Lower lobe of right lung (tissue), 2 donors: ENCODE data around the gene SLC25A21. TPM values are rescaled to one million over a fixed set of nuclear protein-coding genes. Genes with fewer than 3 reads are reported as not detected.

ENCODE experiments used
- ATAC-seq, 2 donors: fragments of 200-7000 bp; cut with Tn5 transposase; one replicate each; pipeline ENCODE4 v1.9.1; 2020 to 2022; ENCODE audit warnings: mild to moderate bottlenecking in 2 of 2, moderate library complexity in 2 of 2
- DNase-seq: peaks from one replicate; pipeline ENCODE4 v3.0.0-alpha.2; 2020
- H3K27ac ChIP-seq: fragments of 200-600 bp; one replicate; pipeline ENCODE4 v1.8.0; 2022
- H3K27me3 ChIP-seq: fragments of 200-600 bp; one replicate; pipeline ENCODE4 v1.8.0; 2022; ENCODE audit warnings: low read depth
- H3K36me3 ChIP-seq: fragments of 200-600 bp; one replicate; pipeline ENCODE4 v1.8.0; 2022; ENCODE audit warnings: mild to moderate bottlenecking
- H3K4me1 ChIP-seq: fragments of 200-600 bp; one replicate; pipeline ENCODE4 v1.8.0; 2022
- H3K4me3 ChIP-seq: fragments of 200-600 bp; one replicate; pipeline ENCODE4 v1.8.0; 2022; ENCODE audit warnings: mild to moderate bottlenecking
- H3K9me3 ChIP-seq: fragments of 200-600 bp; one replicate; pipeline ENCODE4 v1.8.0; 2022
- CTCF ChIP-seq: fragments of 200-600 bp; IDR thresholded peaks from one replicate; pipeline ENCODE4 v1.8.0; 2022; ENCODE audit warnings: antibody characterized with exemption, mild to moderate bottlenecking
- intact Hi-C: fragments of 100-400 bp; cut with DNase I; formaldehyde crosslinking; loops from one replicate; pipeline ENCODE4 v1.11.0; 2022
- total RNA-seq: library from RNA; stranded (reverse); fragmentation: NEBNext Ultra II Directional; extraction: Animal tissue kit (Norgen Biotek cat#: 25700); gene quantifications from one replicate; pipeline ENCODE4 v1.2.1, GENCODE V29; 2021
- donor health status: DM: no; HTN: yes; CAD: no; lungs with severe emphysema.

The SLC25A21 gene
- total RNA-seq, 1 donor from 2014 or later, result 0.38 TPM

GRCh38 chr14:37098132-37098531 lies 74.3 kb downstream of the SLC25A21 start:
- no peaks in the 10 kb centered on the region for H3K27me3 ChIP-seq
- no peak overlapping the region for H3K4me3 ChIP-seq
- H3K36me3 ChIP-seq, result no peaks in the 10 kb centered on the region
- intact Hi-C loops, result no loop called here
- no peaks in the 10 kb centered on the region for H3K9me3 ChIP-seq
- no peak for TF ChIP-seq CTCF
- no peaks in the 10 kb centered on the region for H3K4me1 ChIP-seq
- no peak for DNase-seq
- no peak for ATAC-seq
- no peak overlapping the region for H3K27ac ChIP-seq

- Histone ChIP-seq H3K27ac (no peak overlapping the region), H3K4me3 (no peak overlapping the region), H3K9me3 (no peaks in the 10 kb centered on the region), H3K4me1 (no peaks in the 10 kb centered on the region), H3K36me3 (no peaks in the 10 kb centered on the region), H3K27me3 (no peaks in the 10 kb centered on the region)
- intact Hi-C loops, result no loop called here
- ATAC-seq (no peak), DNase-seq (no peak)
- no peak for TF ChIP-seq CTCF
Measured at GRCh38 chr14:37094502-37094901, 77.9 kb downstream of the SLC25A21 start.

- Histone ChIP-seq H3K27me3 (no peaks in the 10 kb centered on the region), H3K27ac (no peak overlapping the region), H3K9me3 (no peaks in the 10 kb centered on the region), H3K4me1 (no peaks in the 10 kb centered on the region), H3K4me3 (no peak overlapping the region), H3K36me3 (no peaks in the 10 kb centered on the region)
- TF ChIP-seq CTCF, result no peak
- intact Hi-C loops, result no loop called here
- no peak for ATAC-seq
- DNase-seq, result no peak
Measured at GRCh38 chr14:37093364-37093763, 79.0 kb downstream of the SLC25A21 start.

GRCh38 chr14:37091651-37092050 lies 80.8 kb downstream of the SLC25A21 start:
- ATAC-seq (no peak), DNase-seq (no peak)
- no peak overlapping the region for H3K4me3 ChIP-seq
- H3K36me3 ChIP-seq, result no peaks in the 10 kb centered on the region
- no peaks in the 10 kb centered on the region for H3K27me3 ChIP-seq
- no peak for TF ChIP-seq CTCF
- no peaks in the 10 kb centered on the region for H3K4me1 ChIP-seq
- no peaks in the 10 kb centered on the region for H3K9me3 ChIP-seq
- H3K27ac ChIP-seq, result no peak overlapping the region
- intact Hi-C loops, result no loop called here

GRCh38 chr14:37090026-37090425 lies 82.4 kb downstream of the SLC25A21 start:
- Histone ChIP-seq H3K27ac (no peak overlapping the region), H3K4me1 (no peaks in the 10 kb centered on the region)
- no peak for ATAC-seq

More at GRCh38 chr14:37090026-37090425, 82.4 kb downstream of the SLC25A21 start:
- Histone ChIP-seq H3K9me3 (no peaks in the 10 kb centered on the region), H3K27me3 (no peaks in the 10 kb centered on the region), H3K36me3 (no peaks in the 10 kb centered on the region), H3K4me3 (no peak overlapping the region)
- DNase-seq, result no peak
- no peak for TF ChIP-seq CTCF
- intact Hi-C loops, result no loop called here
